ENCODE results near the gene PLCB1.
A peak's percentile ranks its signal among the peaks of the same experiment; 100 is the strongest.

The PLCB1 gene

DNA sequence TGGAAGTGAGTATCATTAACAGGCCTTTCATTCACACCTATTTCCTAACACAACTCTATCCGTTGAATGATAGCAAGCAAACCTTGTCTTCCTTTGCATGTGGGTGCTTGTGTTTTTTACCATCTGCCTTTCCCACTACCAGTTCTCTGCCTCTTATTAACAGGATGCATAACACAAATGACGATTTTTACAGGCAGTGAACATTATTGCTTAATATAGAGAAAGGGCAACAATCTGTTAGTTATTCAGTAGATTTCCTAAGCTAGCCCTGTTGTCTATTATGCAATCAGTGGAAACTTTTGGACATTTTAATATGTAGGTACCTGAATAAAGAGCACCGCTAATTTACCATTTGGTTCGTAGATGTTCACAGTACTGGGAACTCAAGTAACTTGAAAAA, 588.0 kb downstream of the PLCB1 start:
- no peak for DNase-seq (ENCODE audit: low spot score)

DNA sequence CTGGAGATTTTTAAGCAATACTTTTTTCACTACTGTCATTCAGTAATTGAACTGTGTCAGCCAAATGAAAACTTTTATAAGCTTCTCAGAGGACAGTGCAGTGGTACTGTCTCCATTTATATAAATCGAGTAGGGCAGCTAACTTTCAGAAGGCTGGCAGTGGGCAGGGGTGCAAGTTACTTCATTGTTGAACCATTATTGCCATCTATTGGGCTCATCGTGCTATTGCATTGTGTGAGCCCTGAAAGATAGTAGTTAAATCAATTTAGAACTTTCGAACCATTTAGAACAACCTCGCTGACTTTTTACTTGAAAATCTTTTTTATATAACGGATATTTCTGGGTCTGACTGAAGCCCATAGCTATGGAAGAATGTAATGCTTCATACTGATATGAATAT, 589.0 kb downstream of the PLCB1 start:
- DNase-seq (ENCODE audit: low spot score): peak; percentile 37

DNA sequence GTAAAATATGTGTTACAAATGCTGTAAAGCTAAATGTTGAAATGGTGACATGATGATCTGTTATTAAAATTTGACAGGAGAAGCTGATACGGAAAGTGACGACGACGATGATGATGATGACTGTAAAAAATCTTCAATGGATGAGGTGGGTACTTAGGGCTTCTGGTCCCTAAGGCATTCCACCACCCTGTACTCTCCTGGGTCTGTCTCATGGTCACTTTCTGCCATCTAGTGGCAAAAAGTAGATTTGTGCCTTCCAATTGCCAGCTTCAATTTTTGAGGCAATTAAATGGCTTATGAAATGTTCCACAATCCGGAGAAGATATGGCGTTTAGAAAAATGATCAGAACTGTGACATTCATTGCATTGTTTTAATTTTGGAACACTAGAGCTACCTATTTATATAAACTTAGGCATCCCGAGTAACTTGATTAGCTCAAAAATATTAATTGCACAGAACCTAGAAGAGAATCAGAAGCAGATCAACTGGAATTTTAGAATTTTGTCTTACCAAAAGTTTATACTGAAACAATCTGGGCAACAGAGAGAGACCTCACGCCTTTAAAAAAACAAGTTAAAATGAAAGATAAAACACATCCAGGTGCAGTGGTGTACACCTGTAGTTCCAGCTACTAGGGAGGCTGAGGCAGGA, 590.3 kb downstream of the PLCB1 start:
- DNase-seq (ENCODE audit: low spot score): peak; percentile 54

DNA sequence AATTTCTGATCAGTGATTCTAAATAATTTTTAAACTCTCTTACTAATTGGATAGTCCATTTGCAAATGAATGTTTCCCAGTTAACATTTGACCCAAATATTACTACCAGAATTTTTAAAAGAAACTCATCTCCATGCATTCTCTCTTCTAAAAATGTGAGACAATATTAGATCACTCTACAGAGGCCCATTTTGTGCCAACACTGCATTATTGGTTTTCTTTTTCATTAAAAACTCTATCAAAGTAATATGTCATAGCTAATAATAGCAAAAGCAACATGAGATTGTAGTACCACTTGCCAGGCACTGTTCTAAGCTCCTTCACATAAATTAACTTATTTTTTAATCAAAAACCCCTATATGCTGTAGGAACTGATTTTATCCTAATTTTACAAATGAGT, 591.2 kb downstream of the PLCB1 start:
- DNase-seq (ENCODE audit: low spot score): no peak

DNA sequence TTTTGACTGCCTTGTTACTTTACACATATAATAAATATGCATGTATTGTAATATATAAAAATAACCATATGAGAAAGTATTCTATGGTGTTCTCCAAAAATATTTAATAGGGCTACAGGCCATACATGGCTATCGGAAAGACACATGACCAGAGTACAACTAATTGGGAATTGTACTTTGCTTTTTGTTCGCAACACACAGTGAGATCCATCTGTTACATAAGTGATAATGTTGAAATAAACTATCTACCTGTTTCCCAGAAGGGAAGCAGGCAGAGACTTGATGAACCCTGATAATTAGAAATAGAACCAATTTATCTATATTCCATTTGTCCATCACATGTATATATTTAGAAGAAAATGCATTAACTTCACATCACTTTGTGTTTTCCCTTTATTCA, 592.8 kb downstream of the PLCB1 start:
- DNase-seq (ENCODE audit: low spot score): no peak

DNA sequence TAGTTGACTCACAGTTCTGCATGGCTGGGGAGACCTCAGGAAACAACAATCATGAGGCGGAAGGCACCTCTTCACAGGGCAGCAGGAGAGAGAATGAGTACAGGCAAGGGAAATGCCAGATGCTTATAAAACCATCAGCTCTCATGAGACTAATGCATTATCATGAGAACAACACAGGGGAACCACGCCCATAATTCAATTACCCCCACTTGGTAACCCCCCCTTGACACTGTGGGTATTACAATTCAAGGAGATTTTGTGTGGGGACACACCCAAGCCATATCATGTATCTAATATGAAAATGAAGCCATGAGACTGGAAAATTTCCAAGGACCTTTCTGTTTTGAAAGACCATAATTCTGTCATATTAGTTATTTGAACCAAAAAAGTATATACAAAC, 594.4 kb downstream of the PLCB1 start:
- no peak for DNase-seq (ENCODE audit: low spot score)

DNA sequence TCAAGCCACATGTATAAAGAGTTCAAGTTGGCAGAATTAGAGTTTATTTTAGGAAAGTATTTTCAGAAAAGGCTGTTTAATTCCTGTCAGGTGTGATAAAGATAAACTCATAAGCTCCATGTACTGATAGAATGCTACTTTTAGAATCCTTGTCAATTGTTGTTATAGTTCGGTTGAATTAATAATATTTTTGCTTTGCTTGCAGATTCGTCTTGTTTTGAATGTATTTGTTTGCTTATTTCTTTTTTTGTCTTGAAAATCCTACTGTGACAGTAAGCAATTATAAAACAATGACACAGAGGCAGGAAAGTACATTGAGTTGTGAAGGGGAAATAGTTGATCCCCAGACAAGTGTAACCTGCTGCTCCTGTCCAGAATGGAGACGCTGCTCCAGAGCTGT, 602.9 kb downstream of the PLCB1 start:
- DNase-seq (ENCODE audit: low spot score): no peak

DNA sequence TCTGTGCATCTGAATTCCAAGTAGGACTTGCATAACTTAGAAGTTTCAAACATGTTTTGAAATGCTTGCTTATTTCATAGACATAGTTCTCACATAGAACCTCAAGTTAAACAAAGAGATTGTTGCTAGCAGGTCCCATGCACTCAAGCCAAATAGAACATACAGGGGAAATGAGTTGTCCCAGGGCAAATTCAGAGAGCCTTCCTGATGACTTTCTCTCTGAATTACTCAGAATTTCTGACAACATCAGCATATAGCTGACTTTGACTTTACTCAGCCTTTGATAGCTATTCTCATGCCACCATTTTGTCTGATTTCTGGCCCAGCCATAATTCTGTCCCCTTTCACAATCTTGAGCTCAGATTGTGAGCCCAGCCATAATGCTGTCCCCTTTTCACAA, 603.6 kb downstream of the PLCB1 start:
- DNase-seq (ENCODE audit: low spot score): no peak

DNA sequence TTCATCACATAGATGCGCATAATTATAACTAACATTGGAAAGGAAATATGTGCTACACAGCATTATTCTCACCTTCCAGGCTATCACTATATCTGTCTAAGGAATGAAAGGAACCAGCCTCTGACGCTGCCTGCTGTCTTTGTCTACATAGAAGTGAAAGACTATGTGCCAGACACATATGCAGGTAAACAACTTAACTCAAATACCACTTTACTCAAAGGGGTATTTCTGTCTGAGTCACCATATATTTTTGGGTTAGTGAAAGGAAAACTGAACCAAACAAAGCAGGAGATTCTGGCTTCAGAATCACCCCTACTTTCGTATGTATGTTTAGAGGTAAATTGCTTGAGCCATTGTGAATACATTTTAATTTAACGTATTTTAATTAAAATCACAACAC, 608.2 kb downstream of the PLCB1 start:
- DNase-seq (ENCODE audit: low spot score): no peak

DNA sequence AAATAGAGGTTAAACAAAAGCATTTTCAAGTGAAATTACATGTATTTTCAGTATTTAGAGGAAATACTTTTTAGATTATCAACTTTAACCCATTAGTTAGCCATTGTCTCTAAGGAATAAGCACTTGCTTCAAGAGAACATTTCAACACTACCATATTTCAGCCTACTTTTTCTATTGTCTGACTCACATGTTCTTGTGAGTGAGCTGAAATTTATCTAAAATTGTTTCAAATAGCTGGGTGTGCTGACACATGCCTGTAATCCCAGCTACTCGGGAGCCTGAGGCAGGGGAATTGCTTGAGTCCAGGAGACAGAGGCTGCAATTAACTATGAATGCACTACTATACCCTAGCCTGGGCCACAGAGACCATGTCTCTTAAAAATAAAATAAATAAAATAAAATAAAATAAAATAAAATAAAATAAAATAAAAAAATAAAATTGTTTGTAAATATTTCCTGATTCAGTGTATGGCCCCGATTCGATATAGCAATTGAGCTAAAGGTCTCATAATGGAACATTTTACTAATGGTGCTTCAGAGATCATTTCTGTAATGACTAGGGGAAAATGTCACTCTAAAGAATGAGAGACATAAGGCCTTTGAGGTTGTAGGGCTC, 612.3 kb downstream of the PLCB1 start:
- no peak for DNase-seq (ENCODE audit: low spot score)

DNA sequence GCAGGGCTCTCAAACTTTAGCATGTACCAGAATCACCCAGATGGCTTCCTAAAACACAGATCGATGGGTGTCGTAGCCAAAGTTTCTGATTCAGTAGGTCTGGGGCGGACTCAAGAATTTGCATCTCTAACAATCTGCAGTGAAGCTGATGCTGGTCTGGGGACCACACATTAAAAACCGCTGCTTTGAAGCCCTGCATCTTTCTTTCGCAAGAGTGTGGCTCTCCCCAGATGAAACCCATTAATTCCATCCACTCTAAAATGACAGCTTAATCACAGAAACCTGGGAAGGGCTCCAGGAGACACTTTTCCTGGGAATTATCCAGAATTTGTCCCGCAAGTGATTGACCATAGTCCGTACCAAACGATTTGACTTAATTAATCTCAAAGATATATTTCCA, 617.0 kb downstream of the PLCB1 start:
- no peak for DNase-seq (ENCODE audit: low spot score)

DNA sequence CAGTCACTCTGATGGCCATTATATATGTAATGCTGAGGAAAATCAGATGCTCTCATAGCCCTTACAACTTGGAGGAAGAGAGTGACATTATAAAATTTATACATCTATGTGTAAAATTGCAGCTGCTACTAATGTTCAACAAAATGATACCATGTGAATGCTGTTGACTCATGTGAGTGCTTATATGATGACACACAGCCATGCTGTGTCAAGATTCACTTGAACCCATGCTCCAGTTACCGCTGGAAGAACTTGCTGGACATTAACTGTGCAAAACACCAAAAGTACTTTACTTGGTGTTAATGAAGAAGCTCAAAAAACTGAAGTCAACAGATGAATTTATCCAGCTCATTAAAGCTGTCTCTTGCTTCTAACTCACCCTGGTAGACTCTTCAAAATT, 617.9 kb downstream of the PLCB1 start:
- DNase-seq (ENCODE audit: low spot score): no peak

DNA sequence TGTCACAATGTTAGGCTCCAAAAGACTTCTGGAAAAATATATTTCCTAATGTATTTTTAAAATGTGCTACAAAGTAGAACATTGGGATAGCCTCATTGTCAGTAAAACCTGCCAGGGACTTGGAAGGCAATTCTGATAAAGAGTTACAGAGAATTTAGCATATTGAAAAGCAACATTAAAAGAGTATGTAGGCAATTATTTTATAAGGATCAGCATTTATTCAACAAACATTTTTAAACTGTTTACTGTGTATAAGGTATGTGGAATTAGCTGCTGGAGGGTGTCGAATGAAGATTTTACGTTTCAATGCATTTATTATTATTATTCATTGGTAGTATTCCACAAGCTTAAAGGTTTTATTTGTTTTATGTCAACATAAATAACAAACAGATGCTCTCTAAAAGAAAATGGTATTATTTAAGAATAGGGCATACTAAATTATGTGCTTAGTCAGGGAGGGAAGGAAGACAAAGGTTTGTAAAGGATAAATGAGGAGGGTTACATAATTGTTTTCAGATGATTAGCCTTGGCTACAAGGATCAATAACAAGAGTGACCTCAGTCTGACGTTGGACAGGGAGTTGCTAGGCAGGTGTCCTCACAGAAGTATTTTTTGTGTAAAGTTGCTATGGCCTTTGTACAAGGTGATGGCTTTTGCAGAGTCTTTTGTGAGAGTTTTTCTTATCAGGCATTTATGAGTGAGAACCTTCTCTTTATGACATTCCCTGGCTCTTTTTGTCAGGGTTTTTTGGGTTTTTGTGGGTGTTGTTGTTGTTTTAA, 623.5 kb downstream of the PLCB1 start:
- no peak for DNase-seq (ENCODE audit: low spot score)

DNA sequence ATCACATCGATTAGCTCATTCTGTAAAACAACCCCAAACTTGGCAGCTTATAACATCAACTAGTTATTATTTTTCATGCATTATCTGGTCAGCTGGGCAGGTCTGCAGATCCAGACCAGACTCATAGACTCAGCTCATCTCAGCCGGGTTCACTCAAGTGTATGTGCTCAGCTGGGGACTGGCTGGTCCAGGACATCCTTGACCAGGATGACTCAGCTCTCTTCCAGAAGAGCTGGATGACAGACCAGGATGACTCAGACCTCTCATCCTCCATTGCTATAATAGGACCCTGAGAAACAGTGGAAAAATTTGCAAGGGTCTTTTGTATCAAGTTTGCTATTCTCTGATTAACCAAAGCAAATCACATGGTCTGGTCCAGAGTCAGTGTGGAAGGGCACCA, 624.3 kb downstream of the PLCB1 start:
- DNase-seq (ENCODE audit: low spot score): no peak

DNA sequence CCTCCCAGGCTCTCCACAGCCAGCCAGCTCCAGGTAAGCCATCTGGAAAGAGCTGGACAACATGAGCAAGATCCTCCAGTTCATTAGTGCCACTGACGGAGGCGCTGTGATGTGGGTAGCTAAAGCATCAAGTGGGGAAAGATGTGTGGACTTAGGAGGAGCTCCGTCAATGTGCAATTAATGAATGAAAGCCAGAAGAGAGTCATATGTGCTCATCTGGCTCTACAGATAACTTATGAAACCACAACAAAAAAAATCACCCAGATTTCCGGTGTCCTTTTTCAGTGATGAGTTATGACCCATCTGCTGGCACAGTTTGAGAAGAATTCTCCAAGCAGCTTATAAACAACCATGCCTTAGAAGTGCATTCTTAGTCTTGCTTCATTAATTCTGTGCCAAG, 625.1 kb downstream of the PLCB1 start:
- DNase-seq (ENCODE audit: low spot score): no peak

DNA sequence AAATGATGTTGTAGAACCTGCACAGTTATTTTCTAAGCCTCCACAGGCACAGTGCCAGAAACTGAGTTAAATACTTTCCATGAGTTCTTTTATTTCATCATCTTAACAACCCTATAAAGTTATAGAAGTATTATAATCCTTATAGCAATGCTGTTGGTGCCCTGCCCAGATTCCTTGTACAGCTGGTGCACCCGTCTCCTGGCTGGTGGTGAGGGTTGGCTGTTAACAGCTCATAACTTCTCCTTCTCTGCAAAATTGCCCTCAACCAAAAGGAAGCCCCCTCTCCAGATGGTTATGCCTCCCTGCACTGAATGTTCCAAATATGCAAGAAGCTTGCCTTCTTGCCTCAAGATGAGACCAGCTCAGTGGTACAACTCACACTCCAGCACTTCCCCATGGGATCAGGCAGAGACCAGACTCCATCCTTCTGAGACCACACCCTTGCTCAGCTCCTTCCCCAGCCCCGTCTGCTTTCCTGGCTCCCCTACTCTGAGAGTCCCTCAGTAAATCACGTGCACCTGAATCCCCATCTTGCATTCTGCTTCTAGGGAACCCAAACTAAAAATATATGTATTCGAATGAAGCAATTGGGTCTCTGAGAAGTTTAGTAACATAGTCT, 632.4 kb downstream of the PLCB1 start:
- DNase-seq (ENCODE audit: low spot score): no peak

DNA sequence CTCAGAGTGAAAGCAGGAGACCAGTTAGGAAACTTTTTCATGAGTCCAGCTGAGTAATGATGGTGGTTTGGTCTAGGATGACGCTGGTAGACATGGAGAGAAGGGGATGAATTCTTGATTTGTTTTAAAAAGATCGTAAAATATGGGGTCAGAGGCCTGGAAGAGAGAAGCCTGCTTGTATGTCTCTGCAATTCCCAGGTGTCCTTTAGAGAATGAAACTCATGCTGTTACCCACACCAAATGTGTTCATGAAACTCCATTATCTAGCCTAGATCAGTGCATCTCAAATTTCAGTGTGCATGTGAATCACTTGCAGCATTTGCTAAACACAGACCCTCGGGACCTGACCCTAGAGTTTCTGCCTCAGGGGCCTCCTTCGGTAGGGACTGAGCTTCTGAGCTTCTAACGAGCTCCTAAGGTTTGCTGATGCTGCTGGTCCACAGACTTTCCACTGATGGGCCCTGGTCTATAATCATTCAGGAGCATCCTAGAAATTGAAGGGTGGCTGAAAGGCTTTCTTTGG, 634.9 kb downstream of the PLCB1 start:
- DNase-seq (ENCODE audit: low spot score): no peak

DNA sequence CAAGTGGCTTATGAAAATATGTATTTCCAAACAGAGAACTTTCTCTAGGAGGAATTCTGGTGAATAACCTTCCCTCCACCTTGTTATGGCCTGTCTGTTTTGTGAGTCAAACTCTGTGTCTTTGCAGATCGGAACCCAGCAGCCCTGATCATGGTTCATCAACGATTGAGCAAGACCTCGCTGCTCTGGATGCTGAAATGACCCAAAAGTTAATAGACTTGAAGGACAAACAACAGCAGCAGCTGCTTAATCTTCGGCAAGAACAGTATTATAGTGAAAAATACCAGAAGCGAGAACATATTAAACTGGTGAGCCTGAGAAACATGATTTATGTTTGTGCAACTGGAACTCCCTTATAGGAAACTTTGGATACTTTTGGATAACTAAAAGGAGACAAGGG, 642.3 kb downstream of the PLCB1 start:
- DNase-seq (ENCODE audit: low spot score): no peak

DNA sequence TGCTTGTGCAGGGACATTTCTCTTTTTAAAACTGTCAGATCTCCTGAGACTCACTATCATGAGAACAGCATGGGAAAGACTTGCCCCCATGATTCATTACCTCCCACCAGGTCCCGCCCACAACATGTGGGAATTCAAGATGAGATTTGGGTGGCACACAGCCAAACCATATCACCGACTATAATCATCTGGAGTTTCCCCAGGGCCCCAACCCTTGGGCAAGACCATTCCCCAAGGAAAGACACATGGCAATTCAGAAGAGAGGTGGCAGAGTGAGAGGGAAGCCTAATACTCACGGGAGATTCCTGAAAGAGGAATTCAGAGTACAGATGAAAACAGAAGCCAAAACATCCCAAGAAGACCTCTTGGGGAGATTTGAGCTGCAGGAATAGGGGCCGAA, 645.8 kb downstream of the PLCB1 start:
- no peak for DNase-seq (ENCODE audit: low spot score)

DNA sequence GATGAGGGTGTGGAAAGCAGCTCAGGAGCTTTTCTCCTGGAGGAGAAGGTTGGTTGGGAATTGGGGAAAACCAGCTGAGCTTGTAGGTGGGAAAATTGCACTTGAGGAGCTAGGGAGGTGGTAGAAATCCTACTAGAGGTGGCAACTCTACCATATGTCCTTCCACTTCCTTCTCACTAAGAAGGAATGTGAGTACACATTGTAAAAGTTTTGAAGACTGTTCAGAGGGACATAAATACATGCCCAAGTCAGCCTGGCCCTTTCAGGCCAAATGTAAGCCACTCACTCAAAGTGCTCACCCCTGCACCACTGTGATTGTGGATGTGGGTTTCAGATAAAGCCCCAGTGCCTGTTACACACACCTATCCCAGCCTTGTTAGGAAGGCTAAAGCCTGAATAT, 646.3 kb downstream of the PLCB1 start:
- DNase-seq (ENCODE audit: low spot score): no peak

DNA sequence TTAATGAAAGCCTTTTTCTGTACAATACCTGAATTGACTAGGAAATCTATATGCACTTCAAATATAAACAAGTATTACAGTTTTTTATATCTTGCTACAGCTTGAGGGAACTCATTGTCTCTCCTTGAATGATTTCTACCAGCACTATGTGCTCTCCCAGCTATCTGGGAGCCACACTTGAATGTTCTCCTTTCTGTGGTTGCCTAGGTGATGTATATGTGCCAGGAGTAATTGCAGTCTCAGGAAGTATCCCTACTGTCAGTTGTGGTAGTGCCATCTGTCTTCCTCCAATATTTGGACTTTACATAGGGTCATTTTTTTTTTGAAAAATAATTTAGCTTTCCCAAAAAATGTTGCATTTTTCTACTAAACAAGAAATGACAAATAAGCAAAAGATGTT, 648.8 kb downstream of the PLCB1 start:
- no peak for DNase-seq (ENCODE audit: low spot score)

DNA sequence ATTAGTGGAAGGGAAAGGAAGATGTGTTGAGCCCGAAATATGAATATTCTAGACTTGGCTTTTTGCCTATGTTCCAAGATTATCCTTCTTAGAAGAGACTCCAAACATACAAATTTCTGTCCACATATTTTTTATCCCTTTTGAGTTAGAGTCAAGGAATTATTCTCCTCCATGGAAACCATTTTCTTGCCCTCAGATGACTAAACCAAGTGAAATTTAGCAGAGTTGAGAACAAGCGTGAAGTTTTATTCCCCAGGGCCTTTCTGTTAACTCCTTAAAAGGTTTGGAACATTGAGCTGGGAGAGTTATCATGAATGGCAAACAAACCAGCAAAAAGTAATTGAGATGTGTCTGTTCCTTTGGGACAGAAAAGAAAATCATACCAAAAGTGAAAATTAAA, 650.7 kb downstream of the PLCB1 start:
- no peak for DNase-seq (ENCODE audit: low spot score)

DNA sequence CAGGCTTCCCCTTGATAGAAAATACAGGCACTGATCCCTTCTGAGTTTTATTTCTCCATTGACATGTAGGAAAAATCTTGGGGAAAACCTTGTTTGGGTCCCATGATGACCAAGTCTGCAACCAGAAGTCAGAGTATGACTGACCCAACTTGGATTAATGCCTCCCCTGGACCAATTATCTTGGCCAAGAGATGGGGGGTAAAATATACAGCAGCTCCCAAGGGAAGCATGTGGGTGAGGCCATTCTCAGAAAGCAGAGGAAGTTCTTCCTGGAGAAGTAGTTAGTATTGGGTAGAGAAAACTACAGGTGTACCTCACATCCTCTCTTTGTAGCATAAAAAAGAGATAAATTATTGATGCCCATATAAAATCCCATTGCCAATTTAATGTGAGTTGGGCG, 651.7 kb downstream of the PLCB1 start:
- DNase-seq (ENCODE audit: low spot score): no peak

All from CD4-positive, alpha-beta T cell treated with Interleukin-15 for 4 hours (primary cell).